Caco-2 (cell line): ENCODE measurements around the gene DGKI. TPM values are rescaled to one million over a fixed set of nuclear protein-coding genes. Genes with fewer than 3 reads are reported as not detected.

ENCODE experiments used
- BruUV-seq: library from RNA; stranded (reverse); fragments of 400-500 nt; replicated peaks from 2 replicates; lab custom pipeline; 2021; lab: Mats Ljungman, UMichigan
- CTCF ChIA-PET: fragments of 300-600 bp; sonication (Branson Sonifier 250); formaldehyde crosslinking; loops from one replicate; lab custom pipeline; 2022; ENCODE audit warnings: antibody characterized with exemption; lab: Charles Lee
- POLR2A ChIA-PET: fragments of 300-600 bp; sonication (Branson Sonifier 250); formaldehyde crosslinking; loops from one replicate; lab custom pipeline; 2022; ENCODE audit warnings: antibody characterized with exemption; lab: Charles Lee
- DNase-seq, 2 experiments: peaks; one replicate each; pipeline versions ENCODE4 v3.0.0 to v3.0.0-alpha.2; 2020 to 2022
- H3K27me3 ChIP-seq: replicated peaks from 2 replicates; pipeline ENCODE4 v1.6.0; 2011; ENCODE audit warnings: low read length; ENCODE audit not compliant: control insufficient read depth, insufficient read depth
- H3K36me3 ChIP-seq: 2 replicates; pipeline ENCODE4 v1.5.1; 2011; ENCODE audit warnings: low read length; ENCODE audit not compliant: control insufficient read depth, insufficient read depth
- H3K4me1 ChIP-seq: fragments of 250-450 bp; sonication (Bioruptor Pico); 2 replicates; pipeline ENCODE4 v1.5.1; 2020; ENCODE audit warnings: mild to moderate bottlenecking
- H3K4me3 ChIP-seq: 2 replicates; pipeline ENCODE4 v1.5.1; 2011; ENCODE audit warnings: low read depth, mild to moderate bottlenecking, control low read depth, low read length
- H3K9me3 ChIP-seq: fragments of 250-450 bp; sonication (Bioruptor Pico); 2 replicates; pipeline ENCODE4 v1.5.1; 2020; ENCODE audit warnings: mild to moderate bottlenecking, moderate library complexity
- H3K27ac Mint-ChIP-seq: one replicate; pipeline ENCODE4 v1.8.0; 2022; ENCODE audit warnings: mixed read lengths; ENCODE audit not compliant: unreplicated experiment
- H3K27me3 Mint-ChIP-seq: one replicate; pipeline ENCODE4 v1.8.0; 2022; ENCODE audit warnings: mixed read lengths; ENCODE audit not compliant: insufficient read depth, unreplicated experiment
- H3K36me3 Mint-ChIP-seq: one replicate; pipeline ENCODE4 v1.8.0; 2022; ENCODE audit warnings: mild to moderate bottlenecking, mixed read lengths; ENCODE audit not compliant: insufficient read depth, unreplicated experiment
- H3K4me1 Mint-ChIP-seq: one replicate; pipeline ENCODE4 v1.8.0; 2022; ENCODE audit warnings: low read depth, mixed read lengths; ENCODE audit not compliant: unreplicated experiment
- H3K4me3 Mint-ChIP-seq: one replicate; pipeline ENCODE4 v1.8.0; 2022; ENCODE audit warnings: mild to moderate bottlenecking, moderate library complexity, mixed read lengths; ENCODE audit not compliant: unreplicated experiment
- H3K9me3 Mint-ChIP-seq: one replicate; pipeline ENCODE4 v1.8.0; 2022; ENCODE audit warnings: mixed read lengths; ENCODE audit not compliant: unreplicated experiment
- intact Hi-C: fragments of 100-400 bp; cut with micrococcal nuclease; formaldehyde crosslinking; loops from one replicate; pipeline ENCODE4 v1.10.0; 2022; ENCODE audit not compliant: unreplicated experiment
- total RNA-seq: library from RNA; stranded (reverse); gene quantifications from 2 replicates; pipeline ENCODE4 v1.2.3, GENCODE V29; 2022
- TF ChIP-seq, protein P1 (sequence below), 2 experiments: fragments of 200-600 bp in 1 of 2; IDR thresholded peaks; 1 replicate in 1 of 2; 2 replicates in 1 of 2; pipeline versions ENCODE4 v1.5.1 to v1.8.0; 2011 to 2022; ENCODE audit warnings: antibody characterized with exemption in 1 of 2, control low read depth in 1 of 2, inconsistent platforms in 1 of 2, low read depth in 1 of 2, low read length in 1 of 2, mild to moderate bottlenecking in 1 of 2, moderate library complexity in 1 of 2; ENCODE audit not compliant: insufficient read depth in 1 of 2, severe bottlenecking in 1 of 2, unreplicated experiment in 1 of 2

The DGKI gene
- total RNA-seq, 1 experiment from 2014 or later, result 0.84 TPM

GRCh38 chr7:137881607-137882260 lies 35.0 kb upstream of the DGKI start:
- Histone ChIP-seq H3K4me1 (no peaks in the 10 kb centered on the region), H3K27me3 (no peaks in the 10 kb centered on the region; the same call in 1 of the 2 replicates), H3K36me3 (peaks cover 13% of the 10 kb centered on the region), H3K9me3 (0 out of 2 replicates have a peak, but pooled peaks cover 3% of the 10 kb centered on the region), H3K4me3 (no peak overlapping the region)
- Mint-ChIP-seq H3K36me3 (peaks cover 88% of the 10 kb centered on the region), H3K4me1 (peaks cover 7% of the 10 kb centered on the region), H3K27me3 (no peaks in the 10 kb centered on the region), H3K27ac (no peak overlapping the region), H3K4me3 (no peak overlapping the region), H3K9me3 (no peaks in the 10 kb centered on the region)
- POLR2A ChIA-PET, result no interaction called here
- CTCF ChIA-PET, result no interaction called here
- no TSS peak for BruUV-seq
- DNase-seq, result no peak
- intact Hi-C loops, result no loop called here
- TF ChIP-seq, protein P1, sequence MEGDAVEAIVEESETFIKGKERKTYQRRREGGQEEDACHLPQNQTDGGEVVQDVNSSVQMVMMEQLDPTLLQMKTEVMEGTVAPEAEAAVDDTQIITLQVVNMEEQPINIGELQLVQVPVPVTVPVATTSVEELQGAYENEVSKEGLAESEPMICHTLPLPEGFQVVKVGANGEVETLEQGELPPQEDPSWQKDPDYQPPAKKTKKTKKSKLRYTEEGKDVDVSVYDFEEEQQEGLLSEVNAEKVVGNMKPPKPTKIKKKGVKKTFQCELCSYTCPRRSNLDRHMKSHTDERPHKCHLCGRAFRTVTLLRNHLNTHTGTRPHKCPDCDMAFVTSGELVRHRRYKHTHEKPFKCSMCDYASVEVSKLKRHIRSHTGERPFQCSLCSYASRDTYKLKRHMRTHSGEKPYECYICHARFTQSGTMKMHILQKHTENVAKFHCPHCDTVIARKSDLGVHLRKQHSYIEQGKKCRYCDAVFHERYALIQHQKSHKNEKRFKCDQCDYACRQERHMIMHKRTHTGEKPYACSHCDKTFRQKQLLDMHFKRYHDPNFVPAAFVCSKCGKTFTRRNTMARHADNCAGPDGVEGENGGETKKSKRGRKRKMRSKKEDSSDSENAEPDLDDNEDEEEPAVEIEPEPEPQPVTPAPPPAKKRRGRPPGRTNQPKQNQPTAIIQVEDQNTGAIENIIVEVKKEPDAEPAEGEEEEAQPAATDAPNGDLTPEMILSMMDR (IDR thresholded peaks at IDR 0.05; ENCODE audit: insufficient read depth in 1 of 2, low read depth in 1 of 2, low read length in 1 of 2, severe bottlenecking in 1 of 2, unreplicated experiment in 1 of 2), result no peak

DNA sequence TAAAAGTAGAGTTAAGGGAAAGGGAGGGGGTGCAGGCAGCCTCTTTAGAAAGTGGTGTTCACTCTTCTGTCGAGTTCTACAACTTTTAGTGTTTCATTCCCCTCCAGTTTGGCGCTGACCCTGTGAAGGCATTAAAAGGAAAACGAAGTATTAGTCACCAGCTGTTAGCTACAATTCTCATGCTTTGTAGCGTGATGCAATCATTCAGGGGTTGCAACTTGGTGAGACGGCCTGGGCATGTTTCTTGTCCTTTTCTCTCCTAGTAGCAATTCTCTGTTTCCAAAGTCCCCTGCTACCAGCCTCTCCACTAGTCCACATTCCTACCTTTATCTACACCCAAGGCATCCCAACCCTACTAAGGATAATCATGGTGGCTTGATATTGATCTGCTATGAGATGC lies 33.7 kb upstream of the DGKI start:
- TF ChIP-seq, protein P1 (IDR thresholded peaks at IDR 0.05; ENCODE audit: insufficient read depth in 1 of 2, low read depth in 1 of 2, low read length in 1 of 2, severe bottlenecking in 1 of 2, unreplicated experiment in 1 of 2), result no peak
- Mint-ChIP-seq H3K9me3 (no peaks in the 10 kb centered on the region), H3K27ac (peak overlapping the region; percentile 16), H3K4me1 (peaks cover 7% of the 10 kb centered on the region), H3K4me3 (no peak overlapping the region), H3K36me3 (peaks cover 91% of the 10 kb centered on the region), H3K27me3 (no peaks in the 10 kb centered on the region)
- intact Hi-C loops, result no loop called here
- CTCF ChIA-PET, result no interaction called here
- peaks cover 14% of the 10 kb centered on the region for H3K36me3 ChIP-seq
- BruUV-seq, result no TSS peak
- H3K9me3 ChIP-seq, result 0 out of 2 replicates have a peak, but pooled peaks cover 3% of the 10 kb centered on the region
- H3K4me3 ChIP-seq, result no peak overlapping the region
- no peaks in the 10 kb centered on the region for H3K4me1 ChIP-seq
- no peak for DNase-seq
- H3K27me3 ChIP-seq, result no peaks in the 10 kb centered on the region; the same call in 1 of the 2 replicates
- POLR2A ChIA-PET, result no interaction called here

- no peak overlapping the region for H3K4me3 ChIP-seq
- H3K4me1 ChIP-seq, result no peaks in the 10 kb centered on the region
- Mint-ChIP-seq H3K4me1 (peaks cover 7% of the 10 kb centered on the region), H3K36me3 (peaks cover 90% of the 10 kb centered on the region), H3K9me3 (no peaks in the 10 kb centered on the region), H3K27me3 (no peaks in the 10 kb centered on the region), H3K27ac (peak overlapping the region; percentile 16), H3K4me3 (no peak overlapping the region)
- BruUV-seq, result no TSS peak
- peaks cover 10% of the 10 kb centered on the region for H3K36me3 ChIP-seq
- no peak for DNase-seq
- intact Hi-C loops, result no loop called here
- TF ChIP-seq, protein P1 (IDR thresholded peaks at IDR 0.05; ENCODE audit: insufficient read depth in 1 of 2, low read depth in 1 of 2, low read length in 1 of 2, severe bottlenecking in 1 of 2, unreplicated experiment in 1 of 2), result no peak
- H3K9me3 ChIP-seq, result 0 out of 2 replicates have a peak, but pooled peaks cover 3% of the 10 kb centered on the region
- ChIA-PET POLR2A (no interaction called here), CTCF (no interaction called here)
- no peaks in the 10 kb centered on the region; the same call in 1 of the 2 replicates for H3K27me3 ChIP-seq
Measured at GRCh38 chr7:137879357-137880158, 32.8 kb upstream of the DGKI start.
